Vagina (tissue), 2 donors: ENCODE measurements around the gene DPYD. TPM values are rescaled to one million over a fixed set of nuclear protein-coding genes. Genes with fewer than 3 reads are reported as not detected.

Source experiments
- DNase-seq, 2 donors: peaks; one replicate each; pipeline ENCODE4 v3.0.0-alpha.2; 2017; ENCODE audit errors: extremely low spot score in 2 of 2
- H3K27ac ChIP-seq: fragments of 200-600 bp; sonication (generic); one replicate; pipeline ENCODE4 v1.5.1; 2019
- H3K27me3 ChIP-seq: fragments of 200-600 bp; sonication (generic); one replicate; pipeline ENCODE4 v1.5.1; 2019
- H3K36me3 ChIP-seq, 2 donors: fragments of 200-600 bp; sonication (generic); one replicate each; pipeline ENCODE4 v1.5.1; 2017 to 2019
- H3K4me1 ChIP-seq: fragments of 200-600 bp; sonication (generic); one replicate; pipeline ENCODE4 v1.5.1; 2019
- H3K4me3 ChIP-seq, 2 donors: fragments of 200-600 bp; sonication (generic); 1 replicate in 1 of 2; 2 replicates in 1 of 2; pipeline ENCODE4 v1.5.1; 2016 to 2019
- H3K9me3 ChIP-seq: fragments of 200-600 bp; sonication (generic); one replicate; pipeline ENCODE4 v1.5.1; 2019
- POLR2A ChIP-seq, 2 donors: fragments of 450-650 bp; IDR thresholded peaks; one replicate each; pipeline ENCODE4 v1.6.1; 2017; ENCODE audit warnings: antibody characterized with exemption in 2 of 2, mild to moderate bottlenecking in 2 of 2, moderate library complexity in 2 of 2
- POLR2AphosphoS5 ChIP-seq, 2 donors: sonication (generic); formaldehyde crosslinking; IDR thresholded peaks; one replicate each; pipeline ENCODE4 v1.9.0; 2017; ENCODE audit warnings: antibody characterized with exemption in 2 of 2, mild to moderate bottlenecking in 2 of 2, low read depth in 1 of 2; ENCODE audit not compliant: insufficient read depth in 1 of 2
- intact Hi-C: fragments of 100-400 bp; cut with DNase I; formaldehyde crosslinking; loops from one replicate; pipeline ENCODE4 v1.15.1; 2023
- total RNA-seq: library from RNA; depleted of rRNA; stranded (reverse); fragments of >200 nt; gene quantifications from one replicate; pipeline ENCODE4 v1.2.3, GENCODE V29; 2016
- TF ChIP-seq, protein P1 (sequence below), 3 experiments: fragments of 450-650 bp in 2 of 3; fragments of 200-600 bp in 1 of 3; sonication (generic) in 1 of 3; IDR thresholded peaks; one replicate each; pipeline ENCODE4 v1.5.1; 2017 to 2019; ENCODE audit warnings: antibody characterized with exemption in 3 of 3, mild to moderate bottlenecking in 2 of 3, moderate library complexity in 2 of 3

Gene DPYD
- total RNA-seq, 1 donor from 2014 or later = 45.7 TPM

DNA sequence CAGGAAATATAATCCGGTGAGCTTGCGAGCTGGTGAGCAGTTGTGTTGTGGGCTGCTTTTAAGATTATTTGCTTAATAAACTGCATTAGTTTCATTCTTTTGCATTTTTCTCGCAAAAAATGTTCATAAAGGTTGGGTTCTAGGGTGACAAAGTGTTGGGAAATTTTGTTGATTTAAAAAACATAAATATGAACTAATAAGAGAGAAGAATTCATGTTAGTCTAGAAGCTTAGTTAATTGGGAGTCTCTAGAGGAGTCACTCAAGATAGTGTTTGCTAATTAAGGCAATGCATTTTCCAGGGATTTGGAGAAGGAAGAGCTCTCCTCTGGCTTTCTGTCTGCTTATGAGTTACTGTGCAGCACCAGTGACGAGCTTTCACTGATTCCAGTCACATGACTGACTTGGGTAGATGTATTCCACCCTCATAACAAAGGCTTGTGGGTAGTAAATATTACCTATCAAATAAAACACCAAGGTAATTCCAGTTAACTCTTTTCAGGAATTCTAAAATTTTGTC, 782.3 kb downstream of the DPYD start:
- H3K9me3 ChIP-seq = no peaks in the 10 kb centered on the region
- no peak overlapping the region for H3K4me3 ChIP-seq
- no peak for DNase-seq
- peaks cover 13% of the 10 kb centered on the region for H3K4me1 ChIP-seq
- no peaks in the 10 kb centered on the region for H3K36me3 ChIP-seq
- TF ChIP-seq POLR2A (IDR thresholded peaks at IDR 0.05) = no peak
- no peak for TF ChIP-seq POLR2AphosphoS5 (IDR thresholded peaks at IDR 0.05; ENCODE audit: insufficient read depth in 1 of 2, low read depth in 1 of 2)
- TF ChIP-seq, protein P1, sequence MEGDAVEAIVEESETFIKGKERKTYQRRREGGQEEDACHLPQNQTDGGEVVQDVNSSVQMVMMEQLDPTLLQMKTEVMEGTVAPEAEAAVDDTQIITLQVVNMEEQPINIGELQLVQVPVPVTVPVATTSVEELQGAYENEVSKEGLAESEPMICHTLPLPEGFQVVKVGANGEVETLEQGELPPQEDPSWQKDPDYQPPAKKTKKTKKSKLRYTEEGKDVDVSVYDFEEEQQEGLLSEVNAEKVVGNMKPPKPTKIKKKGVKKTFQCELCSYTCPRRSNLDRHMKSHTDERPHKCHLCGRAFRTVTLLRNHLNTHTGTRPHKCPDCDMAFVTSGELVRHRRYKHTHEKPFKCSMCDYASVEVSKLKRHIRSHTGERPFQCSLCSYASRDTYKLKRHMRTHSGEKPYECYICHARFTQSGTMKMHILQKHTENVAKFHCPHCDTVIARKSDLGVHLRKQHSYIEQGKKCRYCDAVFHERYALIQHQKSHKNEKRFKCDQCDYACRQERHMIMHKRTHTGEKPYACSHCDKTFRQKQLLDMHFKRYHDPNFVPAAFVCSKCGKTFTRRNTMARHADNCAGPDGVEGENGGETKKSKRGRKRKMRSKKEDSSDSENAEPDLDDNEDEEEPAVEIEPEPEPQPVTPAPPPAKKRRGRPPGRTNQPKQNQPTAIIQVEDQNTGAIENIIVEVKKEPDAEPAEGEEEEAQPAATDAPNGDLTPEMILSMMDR (IDR thresholded peaks at IDR 0.05) = no peak
- H3K27ac ChIP-seq = no peak overlapping the region
- intact Hi-C loops = no loop called here
- no peaks in the 10 kb centered on the region for H3K27me3 ChIP-seq

DNA sequence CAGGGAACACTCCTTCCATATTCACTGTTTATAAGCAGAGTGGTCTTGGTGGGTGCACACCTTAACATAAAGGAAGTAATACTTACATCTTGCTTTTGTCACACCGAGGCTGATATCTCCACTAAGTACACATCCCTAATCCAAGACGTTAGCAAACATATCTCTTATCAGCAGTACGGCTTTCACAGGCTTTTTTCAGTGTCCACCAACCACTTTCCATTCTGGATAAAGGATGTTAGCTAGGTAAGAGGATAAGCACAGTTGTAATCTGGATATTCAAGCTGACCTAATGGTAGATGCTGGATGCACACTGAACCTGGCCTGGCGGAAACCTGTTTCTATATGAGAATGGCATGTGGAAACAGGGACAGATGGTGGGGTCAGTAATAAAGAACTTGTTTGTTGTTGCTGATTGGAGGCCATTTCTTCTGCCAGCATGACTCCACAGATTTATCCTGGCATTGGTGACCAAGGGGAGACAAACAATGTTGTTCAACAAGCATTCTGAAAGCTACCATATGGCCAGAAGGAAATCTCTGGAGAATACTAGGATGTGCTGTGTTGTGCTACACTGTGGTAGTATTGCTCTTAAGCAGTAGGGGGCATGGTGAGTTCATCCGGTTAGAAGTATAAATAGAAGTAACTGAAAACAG, 782.8 kb downstream of the DPYD start:
- Histone ChIP-seq H3K27ac (no peak overlapping the region), H3K4me3 (no peak overlapping the region), H3K36me3 (no peaks in the 10 kb centered on the region), H3K4me1 (peaks cover 13% of the 10 kb centered on the region), H3K27me3 (no peaks in the 10 kb centered on the region), H3K9me3 (no peaks in the 10 kb centered on the region)
- DNase-seq = no peak
- no peak for TF ChIP-seq POLR2A (IDR thresholded peaks at IDR 0.05)
- TF ChIP-seq, protein P1 (IDR thresholded peaks at IDR 0.05) = peak in 2 of 3 experiments; percentile 33 to 35
- no peak for TF ChIP-seq POLR2AphosphoS5 (IDR thresholded peaks at IDR 0.05; ENCODE audit: insufficient read depth in 1 of 2, low read depth in 1 of 2)
- intact Hi-C loops = no loop called here

DNA sequence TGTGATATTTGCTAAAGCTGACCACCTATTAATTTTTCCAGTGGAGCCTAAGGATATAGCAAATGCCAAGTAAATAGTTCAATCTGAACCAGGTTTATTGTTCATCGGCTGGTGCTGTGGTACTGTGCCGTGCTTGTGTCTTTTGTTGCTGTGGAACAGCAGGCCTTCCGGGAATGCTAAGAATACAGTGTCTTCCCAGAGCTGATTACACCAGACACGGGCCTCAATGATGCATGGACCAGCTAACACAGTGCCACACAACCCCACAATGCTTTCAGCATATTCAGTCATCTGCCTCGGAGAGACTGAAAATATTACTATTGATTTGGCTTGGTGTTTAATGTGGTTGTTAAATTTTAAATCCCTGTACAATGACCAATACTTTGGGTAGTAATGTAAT, 783.8 kb downstream of the DPYD start:
- Histone ChIP-seq H3K4me1 (peaks cover 13% of the 10 kb centered on the region), H3K4me3 (no peak overlapping the region), H3K9me3 (no peaks in the 10 kb centered on the region), H3K27me3 (no peaks in the 10 kb centered on the region), H3K27ac (no peak overlapping the region), H3K36me3 (no peaks in the 10 kb centered on the region)
- intact Hi-C loops = no loop called here
- TF ChIP-seq, protein P1 (IDR thresholded peaks at IDR 0.05) = no peak
- DNase-seq = no peak

DNA sequence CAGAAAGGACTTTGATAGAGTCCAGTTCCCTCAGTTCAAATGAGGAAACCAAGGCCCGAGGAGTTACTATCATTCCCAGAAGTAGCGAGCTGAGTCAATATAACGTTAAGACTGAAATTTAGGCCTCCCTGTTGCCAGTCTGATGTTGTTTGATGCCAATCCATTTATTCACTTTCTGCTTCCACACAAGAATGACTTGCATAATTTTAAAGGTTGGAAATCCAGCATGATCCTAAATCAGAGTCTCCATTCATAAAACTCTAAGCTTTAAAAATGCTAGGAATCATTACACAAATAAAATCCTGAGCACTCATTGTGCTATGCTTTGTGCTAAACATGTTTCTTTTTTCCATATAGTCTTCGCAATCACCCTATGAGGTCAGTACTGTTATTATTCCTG, 784.9 kb downstream of the DPYD start:
- Histone ChIP-seq H3K4me1 (peaks cover 13% of the 10 kb centered on the region), H3K9me3 (no peaks in the 10 kb centered on the region), H3K27ac (no peak overlapping the region), H3K4me3 (no peak overlapping the region), H3K36me3 (no peaks in the 10 kb centered on the region), H3K27me3 (no peaks in the 10 kb centered on the region)
- intact Hi-C loops = no loop called here
- DNase-seq = no peak
- TF ChIP-seq POLR2A (IDR thresholded peaks at IDR 0.05) (no peak), POLR2AphosphoS5 (IDR thresholded peaks at IDR 0.05; ENCODE audit: insufficient read depth in 1 of 2, low read depth in 1 of 2) (no peak)
- TF ChIP-seq, protein P1 (IDR thresholded peaks at IDR 0.05) = no peak

DNA sequence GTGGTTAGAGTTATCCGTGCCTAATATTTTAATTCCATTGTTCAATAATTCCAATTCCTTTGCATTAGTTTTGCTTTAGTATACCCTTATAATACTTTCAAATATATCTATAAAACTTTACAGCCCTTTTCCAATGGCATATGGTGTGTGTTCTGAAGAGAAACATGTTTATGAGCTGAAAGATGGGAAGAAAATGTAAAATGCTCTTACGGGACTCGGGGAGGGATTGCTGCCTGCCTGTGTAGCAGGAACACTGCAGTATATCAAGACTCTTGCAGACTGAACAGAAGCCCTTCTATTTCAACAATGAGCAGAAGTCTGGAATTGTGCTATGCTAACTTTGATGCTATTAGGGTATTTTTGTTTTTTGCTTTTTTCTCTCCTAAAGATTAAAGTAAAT, 792.4 kb downstream of the DPYD start:
- H3K9me3 ChIP-seq = no peaks in the 10 kb centered on the region
- TF ChIP-seq POLR2A (IDR thresholded peaks at IDR 0.05) (no peak), POLR2AphosphoS5 (IDR thresholded peaks at IDR 0.05; ENCODE audit: insufficient read depth in 1 of 2, low read depth in 1 of 2) (no peak)
- TF ChIP-seq, protein P1 (IDR thresholded peaks at IDR 0.05) = no peak
- no peak overlapping the region for H3K4me3 ChIP-seq
- no peaks in the 10 kb centered on the region for H3K36me3 ChIP-seq
- no peak for DNase-seq
- intact Hi-C loops = no loop called here
- no peak overlapping the region for H3K27ac ChIP-seq
- H3K27me3 ChIP-seq = no peaks in the 10 kb centered on the region
- H3K4me1 ChIP-seq = peaks cover 10% of the 10 kb centered on the region
